GM21390 (cell line): Measurements from ENCODE around the gene RFK.

Experiments used
- ATAC-seq: cut with Tn5 transposase; IDR thresholded peaks from one replicate; pipeline ENCODE4 v1.9.1; 2021; ENCODE audit not compliant: unreplicated experiment

The RFK gene

GRCh38 chr9:76336027-76336426, 58.2 kb downstream of the RFK start:
- no peak for ATAC-seq
